NCI-H345 treated with DMSO at 0.1 percent for 48 hours (cell line): ENCODE data around the gene TFG.
"Not testable (repeated sequence)": the region's sequence is repeated elsewhere in the genome, so short reads cannot be mapped to it uniquely, and the experiment has no call there.

Source experiments
- DNase-seq: peaks from one replicate; lab custom pipeline; 2025; ENCODE audit not compliant: unreplicated experiment; lab: John Stamatoyannopoulos, UW

Gene TFG

DNA sequence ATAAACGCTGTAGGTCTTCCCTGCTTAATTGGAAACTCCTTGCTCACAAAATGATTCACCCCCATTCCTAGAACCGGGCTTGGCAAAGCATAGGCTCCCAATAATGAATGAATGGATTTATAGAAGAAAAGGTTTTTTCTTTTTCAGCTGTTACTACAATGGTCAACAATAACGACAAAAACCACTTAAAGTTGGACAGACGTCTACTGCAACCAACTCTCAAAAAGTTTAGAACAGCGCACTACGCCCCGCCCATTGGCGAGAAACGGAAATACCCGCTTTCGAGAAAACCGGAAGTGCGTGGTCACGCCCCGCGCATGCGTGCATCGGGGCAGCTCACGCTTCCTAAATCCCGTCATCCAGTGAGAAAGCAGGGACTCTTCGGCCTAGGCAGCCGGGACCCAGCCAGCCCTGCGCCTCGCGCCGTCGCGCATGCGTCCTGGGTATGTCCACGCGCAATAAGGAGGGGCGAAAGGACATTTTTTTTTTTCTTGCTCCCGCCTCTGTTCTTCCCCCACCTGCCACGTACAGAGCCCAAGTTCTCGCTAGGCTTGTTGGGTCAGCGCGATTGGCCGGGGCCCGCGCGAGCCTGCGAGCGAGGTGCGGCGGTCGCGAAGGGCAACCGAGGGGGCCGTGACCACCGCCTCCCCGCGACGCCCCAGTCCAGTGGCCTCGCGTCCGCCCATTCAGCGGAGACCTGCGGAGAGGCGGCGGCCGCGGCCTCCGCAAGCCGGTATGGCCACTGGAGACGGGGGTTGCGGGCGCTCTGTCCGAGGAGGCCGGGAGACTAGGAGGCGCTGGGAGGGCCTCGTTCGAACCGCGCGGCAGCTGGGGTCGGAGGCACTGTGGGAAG lies at the start of gene TFG:
TFG (plus strand) TSS at position 506 of the 853 bp plus-strand sequence. CDS start 4,192 bp downstream, outside the sequence.
- DNase-seq, result peak; percentile 87

DNA sequence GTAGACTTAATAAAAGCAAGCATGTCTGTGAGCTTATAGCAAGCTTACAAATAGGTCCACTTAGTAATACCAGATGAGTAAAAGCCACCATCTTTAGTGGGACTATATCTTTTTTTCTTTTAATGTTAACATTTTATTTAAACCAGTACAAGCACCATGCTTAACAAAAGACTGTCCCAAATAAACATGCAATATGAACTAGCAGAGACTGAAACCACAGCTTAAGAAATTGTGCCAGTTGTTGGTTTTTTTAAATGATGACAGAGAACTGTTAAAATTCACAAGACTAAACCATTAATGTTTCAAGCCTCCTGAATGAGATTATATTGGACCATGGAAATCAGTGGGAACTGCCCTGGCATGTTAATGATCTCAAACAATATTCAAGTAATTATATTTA lies 48.0 kb upstream of the TFG start:
- not testable (repeated sequence) for DNase-seq

- DNase-seq, result no peak
These were observed 47.0 kb upstream of the TFG start for GRCh38 chr3:100662113-100662823.

GRCh38 chr3:100665230-100665629 lies 44.1 kb upstream of the TFG start:
- no peak for DNase-seq

- DNase-seq, result not testable (repeated sequence)
These were observed 42.6 kb upstream of the TFG start for GRCh38 chr3:100666699-100667098.

DNA sequence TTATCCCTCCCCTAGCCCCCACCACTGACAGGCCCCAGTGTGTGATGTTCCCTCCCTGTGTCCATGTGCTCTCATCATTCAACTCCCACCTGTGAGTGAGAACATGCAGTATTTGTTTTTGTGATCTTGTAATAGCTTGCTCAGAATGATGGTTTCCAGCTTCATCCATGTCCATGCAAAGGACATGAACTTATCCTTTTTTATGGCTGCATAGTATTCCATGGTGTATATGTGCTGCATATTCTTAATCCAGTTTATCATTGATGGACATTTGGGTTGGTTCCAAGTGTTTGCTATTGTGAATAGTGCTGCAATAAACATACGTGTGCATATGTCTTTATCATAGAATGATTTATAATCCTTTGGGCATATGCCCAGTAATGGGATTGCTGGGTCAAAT lies 42.0 kb upstream of the TFG start:
- not testable (repeated sequence) for DNase-seq

DNA sequence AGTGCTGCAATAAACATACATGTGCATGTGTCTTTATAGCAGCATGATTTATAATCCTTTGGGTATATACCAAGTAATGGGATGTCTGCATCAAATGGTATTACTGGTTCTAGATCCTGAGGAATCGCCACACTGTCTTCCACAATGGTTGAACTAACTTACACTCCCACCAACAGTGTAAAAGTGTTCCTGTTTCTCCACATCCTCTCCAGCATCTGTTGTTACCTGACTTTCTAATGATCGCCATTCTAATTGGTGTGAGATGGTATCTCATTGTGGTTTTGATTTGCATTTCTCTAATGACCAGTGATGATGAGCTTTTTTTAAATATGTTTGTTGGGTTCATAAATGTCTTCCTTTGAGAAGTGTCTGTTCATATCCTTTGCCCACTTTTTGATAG lies 38.3 kb upstream of the TFG start:
- DNase-seq, result not testable (repeated sequence)

DNA sequence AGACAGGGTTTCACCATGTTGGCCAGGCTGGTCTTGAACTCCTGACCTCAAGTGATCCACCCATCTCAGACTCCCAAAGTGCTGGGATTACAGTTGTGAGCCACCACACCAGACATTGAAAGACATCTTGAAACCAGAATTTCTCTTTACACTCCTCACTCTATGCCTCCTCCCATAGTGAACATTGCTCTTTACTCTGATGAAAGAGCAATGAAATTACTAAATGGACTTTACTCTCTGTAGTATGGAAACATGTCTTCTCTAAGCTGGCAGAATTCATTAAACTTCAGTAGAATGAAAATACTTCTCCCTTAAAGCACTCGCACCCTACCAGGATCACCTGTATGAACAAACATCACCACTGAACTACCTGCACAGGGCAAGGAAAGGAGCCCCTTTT lies 27.8 kb upstream of the TFG start:
- DNase-seq, result no peak

- no peak for DNase-seq
These were observed 27.0 kb upstream of the TFG start for GRCh38 chr3:100682056-100682853.

- DNase-seq, result no peak
These were observed 26.2 kb upstream of the TFG start for GRCh38 chr3:100682854-100683760.

DNA sequence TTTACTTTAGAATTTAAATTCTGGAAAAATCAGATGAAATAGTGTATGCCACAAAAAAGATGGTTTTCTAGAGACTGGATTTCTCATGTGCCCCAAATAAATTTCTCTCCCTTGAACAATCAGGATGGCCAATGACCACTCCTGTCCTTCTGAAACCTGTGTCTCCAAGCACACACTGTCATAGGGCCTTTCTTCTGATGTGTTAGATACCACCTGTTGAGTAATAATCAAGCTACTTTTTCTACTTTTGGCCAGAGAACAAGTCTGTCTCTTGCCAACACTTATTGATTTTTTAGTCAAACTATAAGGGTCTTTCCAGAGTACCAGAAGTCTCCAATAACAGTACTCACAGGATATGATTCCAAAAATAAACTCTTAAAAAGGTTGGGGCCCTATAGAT lies 16.1 kb upstream of the TFG start:
- no peak for DNase-seq

DNA sequence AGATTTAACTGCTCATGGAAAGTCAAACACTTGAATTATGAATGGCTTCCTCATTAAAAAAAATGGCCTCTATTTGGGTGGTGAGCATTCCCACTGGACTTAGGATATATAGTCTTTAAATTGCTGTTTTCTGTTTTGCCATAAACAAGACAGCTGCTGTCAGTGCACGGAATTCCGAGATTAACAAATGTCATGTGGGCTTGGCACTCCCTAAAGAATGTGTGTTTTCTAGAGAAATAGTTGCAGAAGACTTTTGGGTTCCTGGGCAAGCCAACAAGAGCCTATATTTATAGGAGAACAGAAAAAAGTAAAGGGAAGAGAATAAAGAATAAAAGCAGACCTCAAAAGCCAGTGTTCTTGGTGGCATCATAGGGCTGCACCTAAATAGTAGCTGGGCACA lies 13.6 kb upstream of the TFG start:
- no peak for DNase-seq

DNA sequence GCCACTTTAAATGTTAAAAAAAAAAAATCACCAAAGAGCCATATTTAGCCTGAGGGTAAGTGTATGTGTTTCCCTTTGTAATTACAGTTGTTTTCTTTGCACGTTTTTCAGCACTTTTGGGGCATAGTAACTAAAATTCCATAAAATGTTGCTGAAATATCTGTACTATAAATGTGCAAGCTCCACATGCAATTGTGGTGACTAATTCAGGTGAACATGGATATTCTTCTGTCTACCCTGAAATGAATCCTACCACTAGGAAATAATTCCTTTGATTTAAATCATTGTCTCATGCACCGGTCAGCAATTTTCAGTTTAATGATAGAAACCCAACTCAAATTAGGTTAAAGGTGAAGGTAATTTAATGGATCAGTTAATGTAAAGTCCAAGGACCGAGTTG lies 13.1 kb upstream of the TFG start:
- DNase-seq, result no peak

GRCh38 chr3:100697172-100697571 lies 12.1 kb upstream of the TFG start:
- no peak for DNase-seq

DNA sequence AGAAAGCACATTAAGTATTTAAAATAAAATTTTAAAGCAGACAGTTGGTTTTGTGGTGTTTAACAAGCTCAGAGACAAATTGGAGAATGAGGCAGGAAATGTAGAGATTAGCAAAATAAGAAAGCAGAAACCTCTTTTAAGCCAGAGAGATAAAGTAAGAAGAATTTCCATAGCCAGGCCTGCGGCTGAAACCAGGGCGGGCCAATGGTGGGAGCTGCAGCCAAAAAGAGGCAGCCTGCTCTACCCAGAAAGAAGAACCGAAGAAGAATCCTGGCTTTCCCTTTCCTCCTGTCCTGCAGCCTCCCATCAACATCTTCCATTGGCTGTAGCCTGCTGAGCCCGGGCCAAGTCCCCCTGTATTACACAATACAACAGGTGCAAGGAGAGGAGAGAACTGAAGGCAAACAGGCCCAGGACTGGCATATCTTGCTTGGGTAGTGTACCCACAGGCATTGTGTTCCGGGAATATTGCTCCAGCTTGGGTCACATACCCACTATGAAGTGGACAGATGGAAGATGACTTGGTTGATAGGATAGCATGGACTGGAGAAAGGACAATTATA lies 11.5 kb upstream of the TFG start:
- no peak for DNase-seq

DNA sequence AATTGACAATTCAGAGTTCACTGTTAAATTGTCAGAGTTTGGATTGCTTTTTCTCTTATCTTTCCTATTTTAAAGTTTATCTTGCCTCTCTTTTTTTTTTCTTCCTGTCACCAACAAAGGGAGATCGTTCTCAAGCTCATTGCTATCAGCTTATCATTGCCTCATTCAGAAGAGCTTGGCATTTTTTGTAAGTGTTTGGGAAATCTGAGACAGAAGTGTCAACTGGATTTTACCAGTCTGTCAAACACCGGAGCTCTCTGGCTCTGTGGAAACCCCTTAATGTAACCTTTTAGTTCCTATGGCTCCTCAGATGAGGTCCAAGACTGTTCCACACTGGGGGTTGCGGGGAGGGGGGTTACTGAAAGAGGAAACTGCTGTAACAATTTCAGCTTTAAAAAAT lies 10.6 kb upstream of the TFG start:
- DNase-seq, result no peak

DNA sequence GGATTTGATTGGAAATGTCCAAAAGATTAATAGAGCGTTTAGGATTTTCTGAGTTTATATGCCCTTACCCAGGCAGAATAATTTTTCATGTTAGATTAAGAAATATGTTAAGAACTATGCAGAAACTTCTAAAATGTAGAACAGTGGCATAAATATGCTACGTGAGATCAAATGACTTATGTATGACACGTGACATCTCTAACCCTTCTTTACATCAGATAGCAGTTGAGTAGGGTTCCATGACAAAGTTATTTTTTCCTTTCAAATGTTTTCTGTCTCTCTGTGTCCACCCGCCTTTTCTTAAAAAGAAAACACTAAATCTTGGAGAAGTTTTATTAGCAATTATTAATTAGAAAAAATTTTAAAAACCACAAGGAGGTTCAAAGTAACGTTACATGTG lies 8.6 kb upstream of the TFG start:
- no peak for DNase-seq

DNA sequence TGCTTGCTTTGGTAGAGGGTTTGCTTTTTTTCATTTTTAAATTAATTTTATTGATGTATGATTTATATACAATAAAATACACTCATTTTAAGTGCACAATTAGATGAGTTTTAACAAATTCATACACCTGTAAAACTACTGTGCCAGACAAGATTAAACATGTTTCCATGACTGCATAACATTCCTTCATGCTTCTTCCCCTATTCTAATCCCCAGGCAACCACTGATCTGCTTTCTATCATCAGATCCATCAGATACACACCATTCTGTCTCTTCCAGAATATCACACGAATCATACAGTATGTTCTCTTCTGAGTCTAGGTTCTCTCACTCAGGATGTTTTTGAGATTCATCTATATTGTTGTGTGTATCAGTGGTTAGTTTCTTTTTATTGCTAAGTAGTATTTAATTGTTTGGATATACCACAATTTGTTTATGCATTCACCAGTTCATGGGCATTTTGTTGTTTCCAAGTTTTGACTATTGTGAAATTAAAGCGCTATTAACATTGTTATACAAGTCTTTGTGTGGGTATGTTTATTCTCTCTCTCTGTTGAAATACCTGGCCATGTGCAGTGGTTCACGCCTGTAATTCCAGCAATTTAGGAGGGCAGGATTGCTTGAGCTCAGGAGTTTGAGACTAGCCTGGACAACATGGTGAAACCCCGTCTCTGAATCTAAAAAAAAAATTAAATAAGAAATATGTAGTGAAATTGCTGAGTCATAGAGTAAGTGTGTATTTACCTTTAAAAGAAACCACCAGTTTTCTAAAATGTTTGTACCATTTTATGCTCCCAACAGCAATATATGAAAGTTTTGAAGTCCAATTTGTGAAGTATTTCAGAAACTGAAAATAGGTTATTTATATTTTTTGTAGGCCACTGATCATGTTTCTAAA lies 7.0 kb upstream of the TFG start:
- no peak for DNase-seq

GRCh38 chr3:100702980-100703345 lies 6.3 kb upstream of the TFG start:
- no peak for DNase-seq
